GM12801 (cell line): ENCODE data around the gene MYO7A.

ENCODE experiments used
- CTCF ChIP-seq: IDR thresholded peaks from one replicate; pipeline ENCODE4 v1.5.1; 2011; ENCODE audit warnings: control low read depth; ENCODE audit not compliant: insufficient read length; ENCODE audit errors: extremely low read depth

Gene MYO7A

GRCh38 chr11:77193167-77193566 lies 65.1 kb downstream of the MYO7A start:
- TF ChIP-seq CTCF: no peak

- TF ChIP-seq CTCF: no peak
Measured at GRCh38 chr11:77193911-77194830, 66.1 kb downstream of the MYO7A start.

GRCh38 chr11:77195071-77195755 lies 67.2 kb downstream of the MYO7A start:
- TF ChIP-seq CTCF: no peak

- no peak for TF ChIP-seq CTCF
Measured at GRCh38 chr11:77196961-77197360, 68.9 kb downstream of the MYO7A start.

- TF ChIP-seq CTCF: no peak
Measured at GRCh38 chr11:77197626-77198320, 69.7 kb downstream of the MYO7A start.

- TF ChIP-seq CTCF: no peak
Measured at GRCh38 chr11:77198440-77198849, 70.4 kb downstream of the MYO7A start.

- TF ChIP-seq CTCF: no peak
Measured at GRCh38 chr11:77199137-77199745, 71.2 kb downstream of the MYO7A start.
